Mesendoderm (in vitro differentiated cells): ENCODE data around the gene GJB4.
A peak's percentile ranks its signal among the peaks of the same experiment; 100 is the strongest.

Experiments used
- DNase-seq: peaks from one replicate; pipeline ENCODE4 v3.0.0; 2013
- H2AK5ac ChIP-seq: 2 replicates; pipeline ENCODE4 v1.6.1; 2013; ENCODE audit warnings: low read length, inconsistent platforms
- H2BK120ac ChIP-seq: 2 replicates; pipeline ENCODE4 v1.6.1; 2013; ENCODE audit warnings: low read depth, mild to moderate bottlenecking, low read length, moderate library complexity, mixed read lengths
- H2BK15ac ChIP-seq: replicated peaks from 2 replicates; pipeline ENCODE4 v1.6.1; 2013; ENCODE audit warnings: low read depth, mild to moderate bottlenecking, moderate library complexity
- H2BK5ac ChIP-seq: 2 replicates; pipeline ENCODE4 v1.6.1; 2013; ENCODE audit warnings: low read length, inconsistent platforms
- H3K18ac ChIP-seq: 2 replicates; pipeline ENCODE4 v1.6.1; 2013; ENCODE audit warnings: mild to moderate bottlenecking, low read length, mixed read lengths
- H3K23ac ChIP-seq: one replicate; pipeline ENCODE4 v1.6.1; 2013; ENCODE audit warnings: low read length
- H3K27ac ChIP-seq: 2 replicates; pipeline ENCODE4 v1.5.1; 2013; ENCODE audit warnings: low read depth, mild to moderate bottlenecking, inconsistent platforms, low read length, moderate library complexity
- H3K27me3 ChIP-seq: 2 replicates; pipeline ENCODE4 v1.6.1; 2013; ENCODE audit warnings: low read length, control low read depth, mild to moderate bottlenecking, inconsistent platforms; ENCODE audit not compliant: insufficient read depth, poor library complexity
- H3K36me3 ChIP-seq: 2 replicates; pipeline ENCODE4 v1.6.1; 2013; ENCODE audit warnings: low read length, inconsistent platforms; ENCODE audit not compliant: control insufficient read depth, insufficient read depth
- H3K4ac ChIP-seq: one replicate; pipeline ENCODE4 v1.6.1; 2013; ENCODE audit warnings: low read depth, mild to moderate bottlenecking, low read length, moderate library complexity
- H3K4me1 ChIP-seq: 2 replicates; pipeline ENCODE4 v1.6.1; 2013; ENCODE audit warnings: low read depth, low read length, inconsistent platforms; ENCODE audit not compliant: control insufficient read depth
- H3K4me2 ChIP-seq: 2 replicates; pipeline ENCODE4 v1.6.1; 2013; ENCODE audit warnings: low read length
- H3K4me3 ChIP-seq: 2 replicates; pipeline ENCODE4 v1.5.1; 2013; ENCODE audit warnings: mild to moderate bottlenecking, low read length
- H3K56ac ChIP-seq: one replicate; pipeline ENCODE4 v1.6.1; 2013; ENCODE audit warnings: low read length
- H3K79me1 ChIP-seq: 2 replicates; pipeline ENCODE4 v1.6.1; 2013; ENCODE audit warnings: low read length, inconsistent platforms
- H3K79me2 ChIP-seq: 2 replicates; pipeline ENCODE4 v1.6.1; 2013; ENCODE audit warnings: mild to moderate bottlenecking, low read length; ENCODE audit not compliant: control insufficient read depth, insufficient read depth
- H3K9ac ChIP-seq: 2 replicates; pipeline ENCODE4 v1.6.1; 2013; ENCODE audit warnings: low read length, inconsistent platforms
- H4K5ac ChIP-seq: one replicate; pipeline ENCODE4 v1.6.1; 2013; ENCODE audit warnings: low read length
- H4K8ac ChIP-seq: one replicate; pipeline ENCODE4 v1.6.1; 2013; ENCODE audit warnings: low read depth, mild to moderate bottlenecking, control low read depth, low read length, moderate library complexity
- WGBS: extraction: QIAGEN DNeasy Blood & Tissue Kit; methylation state at CpG from one replicate; pipeline ENCODE4 v1.1.7; 2013; ENCODE audit warnings: low lambda C conversion rate, missing lambda C conversion rate; ENCODE audit not compliant: insufficient coverage; ENCODE audit errors: extremely low coverage; 5-methylcytosine and 5-hydroxymethylcytosine counted together

GJB4 gene

DNA sequence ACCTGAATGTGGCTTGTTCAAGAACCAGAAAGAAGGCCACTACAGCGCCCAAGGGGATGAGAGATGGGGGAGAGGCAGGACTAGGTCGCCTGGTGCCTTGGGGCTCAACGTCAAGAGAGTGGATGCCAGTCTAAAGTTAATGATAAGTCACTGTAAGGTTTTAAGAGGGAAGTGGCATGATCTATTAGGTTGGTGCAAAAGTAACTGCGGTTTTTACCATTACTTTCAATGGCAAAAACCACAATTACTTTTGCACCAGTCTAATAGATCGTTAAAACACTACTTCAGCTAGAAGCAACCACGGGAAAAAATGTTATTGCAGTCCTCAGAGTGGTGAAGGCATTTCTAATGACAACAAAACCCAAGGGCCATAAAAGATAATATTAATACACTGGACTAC lies 18.8 kb downstream of the GJB4 start:
- H3K18ac ChIP-seq: no peak overlapping the region
- H3K79me1 ChIP-seq: no peaks in the 10 kb centered on the region
- H4K8ac ChIP-seq: no peak overlapping the region
- peaks cover 2% of the 10 kb centered on the region for H3K4me1 ChIP-seq
- H3K36me3 ChIP-seq: no peaks in the 10 kb centered on the region
- H3K79me2 ChIP-seq: no peaks in the 10 kb centered on the region
- H3K23ac ChIP-seq: no peak overlapping the region
- H2BK5ac ChIP-seq: no peak overlapping the region
- no peak for DNase-seq
- H2BK15ac ChIP-seq: no peak overlapping the region
- no peak overlapping the region for H3K27ac ChIP-seq
- no CpG with 5 or more reads among the region's 6 CpGs for WGBS
- H3K4me2 ChIP-seq: no peak overlapping the region
- no peak overlapping the region for H4K5ac ChIP-seq
- H3K4me3 ChIP-seq: no peak overlapping the region
- no peak overlapping the region for H2AK5ac ChIP-seq
- no peaks in the 10 kb centered on the region for H3K27me3 ChIP-seq
- no peak overlapping the region for H3K4ac ChIP-seq
- no peak overlapping the region for H2BK120ac ChIP-seq
- no peak overlapping the region for H3K9ac ChIP-seq
- H3K56ac ChIP-seq: peak overlapping the region; percentile 25

GRCh38 chr1:34779005-34779404 lies 19.5 kb downstream of the GJB4 start:
- no peak overlapping the region for H2BK15ac ChIP-seq
- DNase-seq: no peak
- H3K27ac ChIP-seq: no peak overlapping the region
- H3K27me3 ChIP-seq: no peaks in the 10 kb centered on the region
- H3K18ac ChIP-seq: no peak overlapping the region
- no peak overlapping the region for H4K8ac ChIP-seq
- no peaks in the 10 kb centered on the region for H3K79me2 ChIP-seq
- no CpG with 5 or more reads among the region's 5 CpGs for WGBS
- H3K23ac ChIP-seq: no peak overlapping the region
- no peak overlapping the region for H4K5ac ChIP-seq
- no peak overlapping the region for H3K4me3 ChIP-seq
- H3K56ac ChIP-seq: no peak overlapping the region
- no peak overlapping the region for H2AK5ac ChIP-seq
- H2BK120ac ChIP-seq: no peak overlapping the region
- H3K9ac ChIP-seq: no peak overlapping the region
- no peak overlapping the region for H3K4ac ChIP-seq
- H3K4me1 ChIP-seq: peaks cover 2% of the 10 kb centered on the region
- no peak overlapping the region for H2BK5ac ChIP-seq
- H3K79me1 ChIP-seq: no peaks in the 10 kb centered on the region
- no peak overlapping the region for H3K4me2 ChIP-seq
- no peaks in the 10 kb centered on the region for H3K36me3 ChIP-seq

DNA sequence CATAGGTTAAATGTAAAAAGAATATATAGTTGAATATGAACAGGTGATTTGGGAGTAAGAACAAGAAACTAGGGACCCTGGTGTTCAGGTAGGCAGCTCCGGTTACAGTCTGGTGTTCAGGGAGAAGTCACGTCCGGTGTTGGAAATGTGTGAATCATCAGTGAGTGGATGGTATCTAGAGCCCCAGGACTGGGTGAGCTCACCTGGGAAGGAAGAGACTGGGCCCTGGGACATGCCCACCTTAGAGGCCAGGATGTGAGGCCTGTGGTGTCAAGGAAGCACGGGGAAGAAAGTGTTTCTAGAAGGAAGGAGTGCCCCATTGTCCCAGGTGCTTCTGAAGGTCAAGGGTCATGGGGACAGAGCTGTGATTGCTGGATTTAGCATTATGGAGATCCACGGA lies 20.0 kb downstream of the GJB4 start:
- Histone ChIP-seq H3K4ac (no peak overlapping the region), H2AK5ac (no peak overlapping the region), H3K18ac (no peak overlapping the region), H4K5ac (no peak overlapping the region), H3K23ac (no peak overlapping the region), H3K4me2 (no peak overlapping the region), H3K56ac (no peak overlapping the region), H3K27ac (no peak overlapping the region), H4K8ac (no peak overlapping the region), H3K36me3 (no peaks in the 10 kb centered on the region), H3K4me1 (peaks cover 2% of the 10 kb centered on the region), H3K79me1 (no peaks in the 10 kb centered on the region), H2BK120ac (no peak overlapping the region), H3K4me3 (no peak overlapping the region), H3K9ac (no peak overlapping the region), H2BK5ac (no peak overlapping the region), H3K27me3 (no peaks in the 10 kb centered on the region), H2BK15ac (no peak overlapping the region), H3K79me2 (no peaks in the 10 kb centered on the region)
- no peak for DNase-seq
- WGBS: no CpG with 5 or more reads among the region's 5 CpGs

GRCh38 chr1:34779962-34780361 lies 20.4 kb downstream of the GJB4 start:
- whole genome bisulfite sequencing: no CpG with 5 or more reads among the region's 5 CpGs
- Histone ChIP-seq H3K27ac (no peak overlapping the region), H3K79me1 (no peaks in the 10 kb centered on the region), H3K9ac (no peak overlapping the region), H3K18ac (no peak overlapping the region), H3K4me1 (peaks cover 2% of the 10 kb centered on the region), H3K23ac (no peak overlapping the region), H3K4me3 (no peak overlapping the region), H3K36me3 (no peaks in the 10 kb centered on the region), H2BK5ac (no peak overlapping the region), H3K79me2 (no peaks in the 10 kb centered on the region), H3K4me2 (no peak overlapping the region), H2BK120ac (no peak overlapping the region), H4K5ac (no peak overlapping the region), H4K8ac (no peak overlapping the region), H2BK15ac (no peak overlapping the region), H3K4ac (no peak overlapping the region), H3K56ac (no peak overlapping the region), H3K27me3 (no peaks in the 10 kb centered on the region), H2AK5ac (no peak overlapping the region)
- no peak for DNase-seq

GRCh38 chr1:34780528-34780927 lies 21.0 kb downstream of the GJB4 start:
- H3K27me3 ChIP-seq: no peaks in the 10 kb centered on the region
- H3K27ac ChIP-seq: no peak overlapping the region
- no peak overlapping the region for H3K4me2 ChIP-seq
- H3K18ac ChIP-seq: no peak overlapping the region
- H3K9ac ChIP-seq: no peak overlapping the region
- H3K4me3 ChIP-seq: no peak overlapping the region
- H2BK5ac ChIP-seq: no peak overlapping the region
- H2BK120ac ChIP-seq: no peak overlapping the region
- no peak overlapping the region for H4K5ac ChIP-seq
- no peak overlapping the region for H4K8ac ChIP-seq
- no peaks in the 10 kb centered on the region for H3K79me1 ChIP-seq
- H3K4ac ChIP-seq: no peak overlapping the region
- no peak overlapping the region for H3K56ac ChIP-seq
- no CpG with 5 or more reads among the region's 2 CpGs for WGBS
- no peaks in the 10 kb centered on the region for H3K36me3 ChIP-seq
- no peaks in the 10 kb centered on the region for H3K79me2 ChIP-seq
- H2BK15ac ChIP-seq: no peak overlapping the region
- no peak overlapping the region for H3K23ac ChIP-seq
- no peak for DNase-seq
- peaks cover 2% of the 10 kb centered on the region for H3K4me1 ChIP-seq
- no peak overlapping the region for H2AK5ac ChIP-seq

- Histone ChIP-seq H3K27me3 (no peaks in the 10 kb centered on the region), H3K18ac (peak within 1 kb of the TSS; percentile 21)
- WGBS: no CpG with 5 or more reads among the region's 62 CpGs
These were observed 21.7 kb downstream of the GJB4 start, which contains the start of gene GJB3 for GRCh38 chr1:34781071-34781843. Gene GJB3, plus strand, starts transcription at chr1:34781214. Its CDS starts 3,549 bp downstream, at chr1:34784763.

More at GRCh38 chr1:34781071-34781843, 21.7 kb downstream of the GJB4 start, which contains the start of gene GJB3:
- Histone ChIP-seq H3K4me2 (peak within 1 kb of the TSS; percentile 95), H3K27ac (no peak within 1 kb of the TSS), H3K79me1 (no peaks in the 10 kb centered on the region), H3K4me1 (peaks cover 2% of the 10 kb centered on the region), H4K8ac (no peak within 1 kb of the TSS), H3K56ac (peak within 1 kb of the TSS; percentile 95), H3K36me3 (no peaks in the 10 kb centered on the region), H2AK5ac (no peak within 1 kb of the TSS), H3K4me3 (peak within 1 kb of the TSS; percentile 51), H3K4ac (peak within 1 kb of the TSS; percentile 46), H3K23ac (peak within 1 kb of the TSS; percentile 80), H2BK120ac (no peak within 1 kb of the TSS), H3K9ac (peak within 1 kb of the TSS; percentile 79), H4K5ac (no peak within 1 kb of the TSS), H2BK15ac (no peak within 1 kb of the TSS), H2BK5ac (no peak within 1 kb of the TSS), H3K79me2 (no peaks in the 10 kb centered on the region)
- DNase-seq: peak; percentile 19
